ENCODE results near the gene PKNOX2.
A peak's percentile ranks its signal among the peaks of the same experiment; 100 is the strongest.

The PKNOX2 gene

GRCh38 chr11:125263268-125263790, 98.8 kb downstream of the PKNOX2 start:
- Histone ChIP-seq H3K9me3 (ENCODE audit: control insufficient read depth in 5 of 5, low read length in 5 of 5) (no peaks in the 10 kb centered on the region), H3K9ac (ENCODE audit: low read length in 5 of 5) (peak overlapping the region in 1 of 5 donors; percentile 34), H3K36me3 (ENCODE audit: control insufficient read depth in 5 of 5, insufficient read depth in 5 of 5, low read length in 5 of 5) (no peaks in the 10 kb centered on the region), H3K4me1 (ENCODE audit: control insufficient read depth in 5 of 5, insufficient read depth in 5 of 5, low read length in 5 of 5) (peaks cover 3 to 38% (median 24%) of the 10 kb centered on the region in 5 donors), H3K27me3 (ENCODE audit: control insufficient read depth in 5 of 5, insufficient read depth in 4 of 5, low read length in 5 of 5) (peaks cover 6 to 18% (median 9%) of the 10 kb centered on the region in 5 donors), H3K27ac (ENCODE audit: low read depth, low read length) (no peak overlapping the region), H3K4me3 (ENCODE audit: low read depth in 1 of 5, low read length in 5 of 5) (peak overlapping the region in 1 of 5 donors; percentile 13)

DNA sequence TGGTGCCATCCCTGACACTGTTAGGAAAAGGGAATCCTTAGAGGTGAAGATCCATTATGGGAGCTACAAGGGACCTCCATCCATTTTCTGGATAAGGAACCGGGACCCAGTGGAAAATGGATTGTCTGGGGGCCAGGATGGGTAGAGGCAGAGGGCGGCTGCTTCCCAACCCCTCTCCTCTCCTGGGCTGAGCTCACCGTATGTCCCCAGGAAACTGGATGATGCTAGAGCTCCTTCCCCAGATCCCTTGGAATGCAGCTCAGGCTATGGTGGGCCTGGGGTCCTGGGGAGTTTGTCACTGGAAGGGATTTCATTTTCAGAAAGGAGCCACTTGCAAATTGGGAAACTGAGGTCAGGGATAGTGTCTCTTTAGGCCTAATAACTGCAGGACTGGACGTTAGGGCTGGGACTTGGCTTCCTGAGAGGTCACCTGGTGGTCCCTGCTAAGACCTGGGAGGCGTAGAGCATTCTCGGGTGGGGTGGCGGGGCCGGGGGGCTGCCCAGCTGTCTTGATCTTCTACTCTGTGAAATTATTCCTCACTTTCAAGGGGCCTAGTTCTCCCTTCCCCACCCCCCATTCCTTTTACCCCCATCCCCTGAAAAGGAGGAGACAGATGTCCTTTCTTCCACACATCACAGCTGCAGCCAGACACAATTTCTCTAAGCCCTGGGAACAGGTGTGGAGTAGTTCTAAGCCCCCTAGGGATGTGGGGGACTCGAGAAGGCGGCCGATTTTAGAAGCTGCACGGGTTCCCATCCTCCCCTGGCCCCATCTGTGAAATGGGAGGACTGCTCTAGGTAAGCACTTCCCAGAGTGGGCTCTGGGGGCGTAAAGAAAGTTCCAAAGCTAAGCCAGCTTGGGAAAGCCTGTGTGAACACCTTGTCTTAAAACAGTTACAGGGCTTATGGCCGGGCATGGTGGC, 99.8 kb downstream of the PKNOX2 start:
- Histone ChIP-seq H3K27me3 (ENCODE audit: control insufficient read depth in 5 of 5, insufficient read depth in 4 of 5, low read length in 5 of 5) (peaks cover 6 to 18% (median 9%) of the 10 kb centered on the region in 5 donors), H3K4me3 (ENCODE audit: low read depth in 1 of 5, low read length in 5 of 5) (no peak overlapping the region), H3K9me3 (ENCODE audit: control insufficient read depth in 5 of 5, low read length in 5 of 5) (no peaks in the 10 kb centered on the region), H3K9ac (ENCODE audit: low read length in 5 of 5) (no peak overlapping the region), H3K4me1 (ENCODE audit: control insufficient read depth in 5 of 5, insufficient read depth in 5 of 5, low read length in 5 of 5) (peaks cover 3 to 28% (median 16%) of the 10 kb centered on the region in 5 donors), H3K36me3 (ENCODE audit: control insufficient read depth in 5 of 5, insufficient read depth in 5 of 5, low read length in 5 of 5) (no peaks in the 10 kb centered on the region), H3K27ac (ENCODE audit: low read depth, low read length) (no peak overlapping the region)

DNA sequence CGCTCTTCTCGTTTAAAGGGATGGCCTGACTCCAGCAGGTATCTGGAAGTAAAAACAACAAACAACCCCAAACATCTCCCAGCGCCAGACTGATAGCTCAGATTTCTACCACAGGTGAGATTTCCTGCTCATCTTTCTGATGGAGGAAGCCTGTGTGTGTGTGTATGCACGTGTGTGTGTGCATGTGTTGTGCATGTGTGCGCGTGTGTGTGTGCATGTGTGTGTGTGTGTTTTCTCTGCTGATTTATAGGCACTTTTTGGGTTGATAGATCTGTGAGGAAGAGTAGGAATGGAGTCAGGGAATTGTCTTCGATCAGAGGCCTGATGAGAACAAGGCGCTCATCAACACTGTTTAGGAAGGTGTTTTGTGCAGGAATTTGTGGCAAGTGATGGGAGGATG, 103.0 kb downstream of the PKNOX2 start:
- no peaks in the 10 kb centered on the region for H3K9me3 ChIP-seq (ENCODE audit: control insufficient read depth in 5 of 5, low read length in 5 of 5)
- H3K27ac ChIP-seq (ENCODE audit: low read depth, low read length): no peak overlapping the region
- H3K4me3 ChIP-seq (ENCODE audit: low read depth in 1 of 5, low read length in 5 of 5): no peak overlapping the region
- H3K27me3 ChIP-seq (ENCODE audit: control insufficient read depth in 5 of 5, insufficient read depth in 4 of 5, low read length in 5 of 5): peaks cover 6 to 14% (median 9%) of the 10 kb centered on the region in 5 donors
- peaks cover 3 to 16% (median 15%) of the 10 kb centered on the region in 5 donors for H3K4me1 ChIP-seq (ENCODE audit: control insufficient read depth in 5 of 5, insufficient read depth in 5 of 5, low read length in 5 of 5)
- no peak overlapping the region for H3K9ac ChIP-seq (ENCODE audit: low read length in 5 of 5)
- H3K36me3 ChIP-seq (ENCODE audit: control insufficient read depth in 5 of 5, insufficient read depth in 5 of 5, low read length in 5 of 5): no peaks in the 10 kb centered on the region

- H3K4me1 ChIP-seq (ENCODE audit: control insufficient read depth in 5 of 5, insufficient read depth in 5 of 5, low read length in 5 of 5): peaks cover 0 to 6% (median 4%) of the 10 kb centered on the region in 5 donors
- no peak overlapping the region for H3K9ac ChIP-seq (ENCODE audit: low read length in 5 of 5)
- no peak overlapping the region for H3K27ac ChIP-seq (ENCODE audit: low read depth, low read length)
- H3K9me3 ChIP-seq (ENCODE audit: control insufficient read depth in 5 of 5, low read length in 5 of 5): no peaks in the 10 kb centered on the region
- no peaks in the 10 kb centered on the region for H3K36me3 ChIP-seq (ENCODE audit: control insufficient read depth in 5 of 5, insufficient read depth in 5 of 5, low read length in 5 of 5)
- H3K4me3 ChIP-seq (ENCODE audit: low read depth in 1 of 5, low read length in 5 of 5): no peak overlapping the region
- H3K27me3 ChIP-seq (ENCODE audit: control insufficient read depth in 5 of 5, insufficient read depth in 4 of 5, low read length in 5 of 5): peaks cover 0 to 6% (median 2%) of the 10 kb centered on the region in 5 donors
Measured at GRCh38 chr11:125268611-125269010, 104.1 kb downstream of the PKNOX2 start.

- H3K27ac ChIP-seq (ENCODE audit: low read depth, low read length): no peak overlapping the region
- no peaks in the 10 kb centered on the region for H3K4me1 ChIP-seq (ENCODE audit: control insufficient read depth in 5 of 5, insufficient read depth in 5 of 5, low read length in 5 of 5)
Measured at GRCh38 chr11:125270106-125270505, 105.6 kb downstream of the PKNOX2 start.

DNA sequence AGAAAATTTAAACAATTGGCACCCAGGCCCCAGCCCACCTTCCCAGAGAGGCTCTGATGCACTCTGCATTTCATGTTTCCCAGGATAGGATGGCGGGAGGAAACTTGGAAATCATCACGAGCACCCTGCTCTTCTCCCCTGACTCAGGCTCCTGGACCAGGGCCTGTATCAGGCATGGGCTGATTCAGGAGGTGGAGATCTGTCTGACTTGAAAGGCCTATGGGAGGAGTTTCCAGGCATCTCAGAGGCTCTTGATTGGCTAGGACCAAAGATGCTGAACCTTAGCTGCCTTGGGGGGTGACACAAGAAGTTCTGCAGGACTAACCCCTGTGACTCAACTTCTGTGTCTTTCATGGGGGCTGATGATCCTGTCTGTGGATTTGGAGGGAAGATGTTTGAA, 106.2 kb downstream of the PKNOX2 start:
- Histone ChIP-seq H3K36me3 (ENCODE audit: control insufficient read depth in 5 of 5, insufficient read depth in 5 of 5, low read length in 5 of 5) (no peaks in the 10 kb centered on the region), H3K9me3 (ENCODE audit: control insufficient read depth in 5 of 5, low read length in 5 of 5) (no peaks in the 10 kb centered on the region), H3K4me1 (ENCODE audit: control insufficient read depth in 5 of 5, insufficient read depth in 5 of 5, low read length in 5 of 5) (no peaks in the 10 kb centered on the region), H3K4me3 (ENCODE audit: low read depth in 1 of 5, low read length in 5 of 5) (no peak overlapping the region), H3K27ac (ENCODE audit: low read depth, low read length) (no peak overlapping the region), H3K27me3 (ENCODE audit: control insufficient read depth in 5 of 5, insufficient read depth in 4 of 5, low read length in 5 of 5) (peaks cover 0 to 4% (median 0%) of the 10 kb centered on the region in 5 donors), H3K9ac (ENCODE audit: low read length in 5 of 5) (no peak overlapping the region)

More at GRCh38 chr11:125270106-125270505, 105.6 kb downstream of the PKNOX2 start:
- H3K4me3 ChIP-seq (ENCODE audit: low read depth in 1 of 5, low read length in 5 of 5): no peak overlapping the region
- no peaks in the 10 kb centered on the region for H3K9me3 ChIP-seq (ENCODE audit: control insufficient read depth in 5 of 5, low read length in 5 of 5)
- no peaks in the 10 kb centered on the region for H3K36me3 ChIP-seq (ENCODE audit: control insufficient read depth in 5 of 5, insufficient read depth in 5 of 5, low read length in 5 of 5)
- peaks cover 0 to 4% (median 0%) of the 10 kb centered on the region in 5 donors for H3K27me3 ChIP-seq (ENCODE audit: control insufficient read depth in 5 of 5, insufficient read depth in 4 of 5, low read length in 5 of 5)
- H3K9ac ChIP-seq (ENCODE audit: low read length in 5 of 5): no peak overlapping the region

DNA sequence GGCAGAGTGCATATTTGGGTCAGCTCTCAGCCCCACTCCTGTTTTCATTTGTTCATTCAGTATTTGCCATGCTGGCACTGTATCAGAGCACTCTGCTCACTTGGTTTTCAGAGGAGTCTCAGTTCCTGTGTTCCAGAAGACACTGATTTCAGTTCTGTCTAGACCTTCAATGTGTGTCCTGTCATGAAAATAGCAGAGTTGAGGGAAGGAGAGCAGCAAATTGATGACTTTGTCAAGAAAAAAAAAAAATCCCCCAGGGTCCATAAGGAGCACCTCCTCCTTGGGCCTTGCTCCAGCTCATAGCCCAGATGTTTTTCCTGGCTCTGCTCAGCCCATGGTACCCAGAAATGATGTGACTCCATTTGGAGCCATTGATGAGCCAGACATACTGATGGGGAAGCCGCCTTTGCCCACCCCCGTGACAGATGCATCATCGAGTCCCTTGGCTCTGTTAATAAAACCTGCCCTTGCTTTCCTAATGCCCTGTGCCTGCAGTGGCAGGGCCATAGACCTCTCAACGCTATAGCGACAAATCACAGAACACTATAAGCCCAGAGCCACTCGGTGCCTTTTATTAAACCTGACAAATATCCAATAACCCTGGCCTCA, 107.0 kb downstream of the PKNOX2 start:
- Histone ChIP-seq H3K4me3 (ENCODE audit: low read depth in 1 of 5, low read length in 5 of 5) (no peak overlapping the region), H3K36me3 (ENCODE audit: control insufficient read depth in 5 of 5, insufficient read depth in 5 of 5, low read length in 5 of 5) (no peaks in the 10 kb centered on the region), H3K9ac (ENCODE audit: low read length in 5 of 5) (no peak overlapping the region), H3K9me3 (ENCODE audit: control insufficient read depth in 5 of 5, low read length in 5 of 5) (no peaks in the 10 kb centered on the region), H3K27ac (ENCODE audit: low read depth, low read length) (no peak overlapping the region), H3K27me3 (ENCODE audit: control insufficient read depth in 5 of 5, insufficient read depth in 4 of 5, low read length in 5 of 5) (peaks cover 0 to 4% (median 0%) of the 10 kb centered on the region in 5 donors), H3K4me1 (ENCODE audit: control insufficient read depth in 5 of 5, insufficient read depth in 5 of 5, low read length in 5 of 5) (no peaks in the 10 kb centered on the region)

DNA sequence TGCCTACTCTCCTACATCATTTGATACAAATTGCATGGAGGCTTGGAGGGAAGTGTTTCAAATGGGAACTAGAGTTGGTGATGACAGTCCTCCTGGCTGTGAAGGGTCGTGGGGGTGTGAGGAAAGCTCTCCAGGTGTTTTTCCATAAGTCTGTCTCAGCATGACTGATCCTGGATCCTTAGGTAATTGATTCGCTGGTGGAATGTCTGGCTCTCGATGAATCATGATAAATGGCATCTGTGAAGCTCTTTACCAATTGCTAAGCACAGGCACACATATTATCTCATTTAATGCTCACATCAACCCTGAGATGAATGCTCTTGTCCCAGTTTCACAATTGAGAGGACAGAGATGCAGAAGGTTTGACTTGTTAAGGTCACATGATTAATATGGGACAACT, 107.5 kb downstream of the PKNOX2 start:
- no peak overlapping the region for H3K27ac ChIP-seq (ENCODE audit: low read depth, low read length)
- H3K9me3 ChIP-seq (ENCODE audit: control insufficient read depth in 5 of 5, low read length in 5 of 5): no peaks in the 10 kb centered on the region
- no peaks in the 10 kb centered on the region for H3K4me1 ChIP-seq (ENCODE audit: control insufficient read depth in 5 of 5, insufficient read depth in 5 of 5, low read length in 5 of 5)
- H3K9ac ChIP-seq (ENCODE audit: low read length in 5 of 5): no peak overlapping the region
- peaks cover 0 to 4% (median 0%) of the 10 kb centered on the region in 5 donors for H3K27me3 ChIP-seq (ENCODE audit: control insufficient read depth in 5 of 5, insufficient read depth in 4 of 5, low read length in 5 of 5)
- H3K36me3 ChIP-seq (ENCODE audit: control insufficient read depth in 5 of 5, insufficient read depth in 5 of 5, low read length in 5 of 5): no peaks in the 10 kb centered on the region
- no peak overlapping the region for H3K4me3 ChIP-seq (ENCODE audit: low read depth in 1 of 5, low read length in 5 of 5)

DNA sequence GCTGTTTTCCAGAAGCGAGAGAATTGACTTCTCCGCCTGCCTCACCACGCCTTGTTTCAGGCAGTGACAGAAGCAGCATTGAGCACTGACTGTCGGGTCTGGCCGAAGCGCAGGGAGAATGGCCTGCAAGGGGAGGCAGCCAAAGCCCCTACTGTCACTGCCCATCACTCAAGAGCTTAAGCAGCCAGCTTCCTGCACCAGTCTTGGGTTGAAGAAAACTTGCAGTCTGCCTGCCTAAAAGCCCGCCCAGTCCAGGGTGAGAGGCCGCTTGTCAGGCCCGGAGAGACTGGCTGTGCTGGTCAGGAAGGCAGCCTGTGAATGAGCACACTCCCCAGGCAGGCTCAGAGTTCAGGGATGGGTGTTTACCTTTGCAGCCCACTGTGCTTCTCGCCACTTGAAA, 108.3 kb downstream of the PKNOX2 start:
- no peaks in the 10 kb centered on the region for H3K36me3 ChIP-seq (ENCODE audit: control insufficient read depth in 5 of 5, insufficient read depth in 5 of 5, low read length in 5 of 5)
- no peak overlapping the region for H3K4me3 ChIP-seq (ENCODE audit: low read depth in 1 of 5, low read length in 5 of 5)
- H3K9me3 ChIP-seq (ENCODE audit: control insufficient read depth in 5 of 5, low read length in 5 of 5): no peaks in the 10 kb centered on the region
- H3K4me1 ChIP-seq (ENCODE audit: control insufficient read depth in 5 of 5, insufficient read depth in 5 of 5, low read length in 5 of 5): no peaks in the 10 kb centered on the region
- H3K27me3 ChIP-seq (ENCODE audit: control insufficient read depth in 5 of 5, insufficient read depth in 4 of 5, low read length in 5 of 5): peaks cover 0 to 4% (median 0%) of the 10 kb centered on the region in 5 donors
- no peak overlapping the region for H3K9ac ChIP-seq (ENCODE audit: low read length in 5 of 5)
- H3K27ac ChIP-seq (ENCODE audit: low read depth, low read length): no peak overlapping the region

DNA sequence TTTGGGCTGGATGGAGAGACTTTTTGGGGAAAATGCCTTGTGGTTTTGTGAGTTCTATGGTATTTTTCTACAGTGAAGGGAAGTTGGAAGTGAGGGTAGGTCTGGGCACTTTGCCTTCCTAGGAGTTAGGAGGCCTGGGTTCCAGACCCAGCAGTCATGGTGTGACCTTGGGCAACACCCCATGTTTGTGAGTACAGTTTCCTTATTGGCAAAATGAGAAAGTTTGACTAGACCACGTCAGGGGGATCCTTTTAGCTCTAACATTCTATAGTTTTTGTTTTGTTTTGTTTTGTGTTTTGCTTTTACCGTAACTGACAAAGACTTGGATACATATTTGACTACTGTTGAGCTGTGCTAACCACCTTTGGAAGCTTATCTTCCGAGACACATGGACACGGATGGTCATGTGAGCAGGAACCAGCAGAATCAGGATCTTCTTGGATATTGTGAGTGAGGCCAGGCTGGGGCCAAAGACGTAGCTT, 109.0 kb downstream of the PKNOX2 start:
- no peak overlapping the region for H3K4me3 ChIP-seq (ENCODE audit: low read depth in 1 of 5, low read length in 5 of 5)
- H3K27me3 ChIP-seq (ENCODE audit: control insufficient read depth in 5 of 5, insufficient read depth in 4 of 5, low read length in 5 of 5): peaks cover 0 to 4% (median 0%) of the 10 kb centered on the region in 5 donors
- H3K9me3 ChIP-seq (ENCODE audit: control insufficient read depth in 5 of 5, low read length in 5 of 5): no peaks in the 10 kb centered on the region
- H3K36me3 ChIP-seq (ENCODE audit: control insufficient read depth in 5 of 5, insufficient read depth in 5 of 5, low read length in 5 of 5): no peaks in the 10 kb centered on the region
- H3K9ac ChIP-seq (ENCODE audit: low read length in 5 of 5): no peak overlapping the region
- H3K4me1 ChIP-seq (ENCODE audit: control insufficient read depth in 5 of 5, insufficient read depth in 5 of 5, low read length in 5 of 5): no peaks in the 10 kb centered on the region
- H3K27ac ChIP-seq (ENCODE audit: low read depth, low read length): no peak overlapping the region

Measured in subcutaneous abdominal adipose tissue (tissue), 5 donors.